Esophagus squamous epithelium (tissue), 4 donors: Measurements from ENCODE around the gene PGM5.

Experiments
- POLR2A ChIP-seq, 4 donors: fragments of 450-650 bp; IDR thresholded peaks; one replicate each; pipeline ENCODE4 v1.6.1; 2017; ENCODE audit warnings: antibody characterized with exemption in 4 of 4, mild to moderate bottlenecking in 4 of 4, moderate library complexity in 3 of 4
- TF ChIP-seq, protein P1 (sequence below), 6 experiments: fragments of 450-650 bp in 4 of 6; fragments of 200-600 bp in 2 of 6; sonication (generic) in 2 of 6; IDR thresholded peaks; one replicate each; pipeline ENCODE4 v1.5.1; 2016 to 2019; ENCODE audit warnings: antibody characterized with exemption in 6 of 6, mild to moderate bottlenecking in 4 of 6, moderate library complexity in 4 of 6

DNA sequence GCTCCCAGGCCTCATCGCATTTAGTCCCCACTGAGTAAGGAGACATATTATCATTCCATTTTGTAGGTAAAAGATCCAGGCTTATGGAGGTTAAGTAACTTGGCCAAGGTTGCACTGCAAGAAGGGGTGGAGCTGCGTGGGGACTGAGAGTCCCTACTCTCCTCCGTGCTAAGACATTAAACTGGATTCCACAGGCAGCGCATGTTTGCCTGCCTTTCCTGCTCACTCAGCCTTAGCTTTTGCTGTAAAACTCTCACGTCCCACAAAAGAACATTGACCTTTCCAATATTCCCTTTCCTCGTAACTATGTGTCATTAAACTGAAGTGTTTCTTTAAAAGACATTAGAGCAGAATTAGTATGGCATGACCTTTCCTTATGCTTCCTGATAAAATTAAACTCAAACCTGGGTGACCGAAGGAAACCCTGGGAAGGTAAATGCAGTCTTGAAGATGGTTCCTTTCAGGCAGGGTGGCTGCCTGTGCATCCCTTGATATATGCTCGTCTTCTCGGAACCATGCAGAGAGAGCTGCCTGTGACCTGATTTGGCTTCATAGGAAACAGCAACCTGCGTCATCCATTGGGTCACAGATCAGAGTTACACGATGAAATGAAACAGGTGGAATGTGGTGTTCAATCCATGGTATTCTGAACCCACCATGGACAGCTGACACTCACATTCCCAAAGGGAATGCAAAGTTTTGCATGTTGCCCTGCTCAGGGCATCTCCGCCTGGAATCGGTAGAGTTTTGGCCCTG lies 98.3 kb downstream of the PGM5 start:
- TF ChIP-seq POLR2A (IDR thresholded peaks at IDR 0.05), result no peak
- TF ChIP-seq, protein P1, sequence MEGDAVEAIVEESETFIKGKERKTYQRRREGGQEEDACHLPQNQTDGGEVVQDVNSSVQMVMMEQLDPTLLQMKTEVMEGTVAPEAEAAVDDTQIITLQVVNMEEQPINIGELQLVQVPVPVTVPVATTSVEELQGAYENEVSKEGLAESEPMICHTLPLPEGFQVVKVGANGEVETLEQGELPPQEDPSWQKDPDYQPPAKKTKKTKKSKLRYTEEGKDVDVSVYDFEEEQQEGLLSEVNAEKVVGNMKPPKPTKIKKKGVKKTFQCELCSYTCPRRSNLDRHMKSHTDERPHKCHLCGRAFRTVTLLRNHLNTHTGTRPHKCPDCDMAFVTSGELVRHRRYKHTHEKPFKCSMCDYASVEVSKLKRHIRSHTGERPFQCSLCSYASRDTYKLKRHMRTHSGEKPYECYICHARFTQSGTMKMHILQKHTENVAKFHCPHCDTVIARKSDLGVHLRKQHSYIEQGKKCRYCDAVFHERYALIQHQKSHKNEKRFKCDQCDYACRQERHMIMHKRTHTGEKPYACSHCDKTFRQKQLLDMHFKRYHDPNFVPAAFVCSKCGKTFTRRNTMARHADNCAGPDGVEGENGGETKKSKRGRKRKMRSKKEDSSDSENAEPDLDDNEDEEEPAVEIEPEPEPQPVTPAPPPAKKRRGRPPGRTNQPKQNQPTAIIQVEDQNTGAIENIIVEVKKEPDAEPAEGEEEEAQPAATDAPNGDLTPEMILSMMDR (IDR thresholded peaks at IDR 0.05), result no peak
